ENCODE results near the gene ZIK1. TPM values are rescaled to one million over a fixed set of nuclear protein-coding genes. Genes with fewer than 3 reads are reported as not detected.

Gene ZIK1
- total RNA-seq, 1 donor from 2014 or later, result 4.0 TPM

- no peak for DNase-seq (ENCODE audit: low spot score)
- Mint-ChIP-seq H3K9me3 (peaks cover 89% of the 10 kb centered on the region), H3K27ac (no peak overlapping the region), H3K36me3 (ENCODE audit: low read depth) (peaks cover 61% of the 10 kb centered on the region), H3K4me3 (no peak overlapping the region), H3K27me3 (ENCODE audit: insufficient read depth) (no peaks in the 10 kb centered on the region), H3K4me1 (ENCODE audit: low read depth) (peaks cover 3% of the 10 kb centered on the region)
- intact Hi-C loops (cut with micrococcal nuclease), result no loop called here
Measured at GRCh38 chr19:57572415-57572947, 11.5 kb upstream of the ZIK1 start.

- H3K9me3 Mint-ChIP-seq, result peaks cover 80% of the 10 kb centered on the region
- H3K27ac Mint-ChIP-seq, result no peak overlapping the region
- peaks cover 16% of the 10 kb centered on the region for H3K4me1 Mint-ChIP-seq (ENCODE audit: low read depth)
- peaks cover 58% of the 10 kb centered on the region for H3K36me3 Mint-ChIP-seq (ENCODE audit: low read depth)
- H3K27me3 Mint-ChIP-seq (ENCODE audit: insufficient read depth), result no peaks in the 10 kb centered on the region
- peak overlapping the region; percentile 29 for H3K4me3 Mint-ChIP-seq
- intact Hi-C loops (cut with micrococcal nuclease), result no loop called here
- DNase-seq (ENCODE audit: low spot score), result no peak
Measured at GRCh38 chr19:57576661-57577060, 7.3 kb upstream of the ZIK1 start.

- H3K36me3 Mint-ChIP-seq (ENCODE audit: low read depth), result peaks cover 40% of the 10 kb centered on the region
- intact Hi-C loops (cut with micrococcal nuclease), result loop anchor here (1.0 to 2.0 kb wide), 21 partner anchors 19 to 1438 kb away; partner anchors contain the start of genes TRAPPC2B, ZNF134, ZNF17 and ZNF211
Measured at GRCh38 chr19:57578487-57579205, 5.3 kb upstream of the ZIK1 start, which contains the start of gene ZNF416. Gene ZNF416, minus strand, starts transcription at chr19:57578911. Its CDS starts 207 bp downstream, at chr19:57578704.

GRCh38 chr19:57583104-57583520 lies 833 bp upstream of the ZIK1 start:
- Mint-ChIP-seq H3K27me3 (ENCODE audit: insufficient read depth) (no peaks in the 10 kb centered on the region), H3K4me1 (ENCODE audit: low read depth) (peaks cover 23% of the 10 kb centered on the region), H3K4me3 (peak overlapping the region; percentile 92), H3K27ac (no peak overlapping the region), H3K36me3 (ENCODE audit: low read depth) (peaks cover 25% of the 10 kb centered on the region), H3K9me3 (peaks cover 62% of the 10 kb centered on the region)
- intact Hi-C loops (cut with micrococcal nuclease), result no loop called here
- DNase-seq (ENCODE audit: low spot score), result no peak

More at GRCh38 chr19:57578487-57579205, 5.3 kb upstream of the ZIK1 start, which contains the start of gene ZNF416:
- peak; percentile 94 for DNase-seq (ENCODE audit: low spot score)
- peaks cover 68% of the 10 kb centered on the region for H3K9me3 Mint-ChIP-seq
- H3K27ac Mint-ChIP-seq, result peak within 1 kb of the TSS; percentile 74
- H3K4me3 Mint-ChIP-seq, result peak within 1 kb of the TSS; percentile 80
- H3K27me3 Mint-ChIP-seq (ENCODE audit: insufficient read depth), result no peaks in the 10 kb centered on the region
- peaks cover 18% of the 10 kb centered on the region for H3K4me1 Mint-ChIP-seq (ENCODE audit: low read depth)

- no peak for DNase-seq (ENCODE audit: low spot score)
- H3K4me3 Mint-ChIP-seq, result no peak overlapping the region
- peaks cover 16% of the 10 kb centered on the region for H3K4me1 Mint-ChIP-seq (ENCODE audit: low read depth)
- no peaks in the 10 kb centered on the region for H3K27me3 Mint-ChIP-seq (ENCODE audit: insufficient read depth)
- H3K9me3 Mint-ChIP-seq, result peaks cover 77% of the 10 kb centered on the region
- intact Hi-C loops (cut with micrococcal nuclease), result no loop called here
- no peak overlapping the region for H3K27ac Mint-ChIP-seq
- H3K36me3 Mint-ChIP-seq (ENCODE audit: low read depth), result peaks cover 59% of the 10 kb centered on the region
Measured at GRCh38 chr19:57587529-57587928, 3.6 kb downstream of the ZIK1 start.

GRCh38 chr19:57599377-57599760 lies 15.4 kb downstream of the ZIK1 start:
- DNase-seq (ENCODE audit: low spot score), result no peak
- H3K27ac Mint-ChIP-seq, result peak overlapping the region; percentile 58
- no peaks in the 10 kb centered on the region for H3K27me3 Mint-ChIP-seq (ENCODE audit: insufficient read depth)
- peaks cover 61% of the 10 kb centered on the region for H3K9me3 Mint-ChIP-seq
- H3K4me3 Mint-ChIP-seq, result peak overlapping the region; percentile 85
- H3K36me3 Mint-ChIP-seq (ENCODE audit: low read depth), result peaks cover 29% of the 10 kb centered on the region
- H3K4me1 Mint-ChIP-seq (ENCODE audit: low read depth), result peaks cover 16% of the 10 kb centered on the region
- intact Hi-C loops (cut with micrococcal nuclease), result loop anchor here (1.0 kb wide), 4 partner anchors 15 to 40 kb away; partner anchors contain the start of genes ZNF134, ZNF211 and ZNF550

- H3K27ac Mint-ChIP-seq, result peak within 1 kb of the TSS; percentile 58
- peak within 1 kb of the TSS; percentile 85 for H3K4me3 Mint-ChIP-seq
- intact Hi-C loops (cut with micrococcal nuclease), result loop anchor here (1.0 kb wide), 4 partner anchors 14 to 41 kb away; partner anchors contain the start of genes ZNF134, ZNF211 and ZNF550
- H3K36me3 Mint-ChIP-seq (ENCODE audit: low read depth), result peaks cover 34% of the 10 kb centered on the region
- H3K4me1 Mint-ChIP-seq (ENCODE audit: low read depth), result peaks cover 16% of the 10 kb centered on the region
- no peaks in the 10 kb centered on the region for H3K27me3 Mint-ChIP-seq (ENCODE audit: insufficient read depth)
- H3K9me3 Mint-ChIP-seq, result peaks cover 61% of the 10 kb centered on the region
- peak; percentile 78 for DNase-seq (ENCODE audit: low spot score)
Measured at GRCh38 chr19:57599761-57600383, 15.9 kb downstream of the ZIK1 start, which contains the start of gene ZNF530. Gene ZNF530, plus strand, starts transcription at chr19:57599885. Its CDS starts 4,461 bp downstream, at chr19:57604346.

- DNase-seq (ENCODE audit: low spot score), result no peak
- Mint-ChIP-seq H3K4me1 (ENCODE audit: low read depth) (no peaks in the 10 kb centered on the region), H3K4me3 (no peak overlapping the region), H3K27me3 (ENCODE audit: insufficient read depth) (no peaks in the 10 kb centered on the region), H3K27ac (no peak overlapping the region), H3K36me3 (ENCODE audit: low read depth) (peaks cover 53% of the 10 kb centered on the region), H3K9me3 (peaks cover 76% of the 10 kb centered on the region)
- intact Hi-C loops (cut with micrococcal nuclease), result no loop called here
Measured at GRCh38 chr19:57606931-57607330, 23.0 kb downstream of the ZIK1 start.

GRCh38 chr19:57611113-57611512 lies 27.2 kb downstream of the ZIK1 start:
- H3K4me3 Mint-ChIP-seq, result no peak overlapping the region
- H3K27ac Mint-ChIP-seq, result no peak overlapping the region
- H3K4me1 Mint-ChIP-seq (ENCODE audit: low read depth), result peaks cover 11% of the 10 kb centered on the region
- peaks cover 74% of the 10 kb centered on the region for H3K9me3 Mint-ChIP-seq
- DNase-seq (ENCODE audit: low spot score), result no peak
- intact Hi-C loops (cut with micrococcal nuclease), result loop anchor here (10.0 kb wide), 1 partner anchor 544 kb away; the partner anchor contains the start of gene ZNF329
- H3K27me3 Mint-ChIP-seq (ENCODE audit: insufficient read depth), result no peaks in the 10 kb centered on the region
- H3K36me3 Mint-ChIP-seq (ENCODE audit: low read depth), result peaks cover 36% of the 10 kb centered on the region

- peak within 1 kb of the TSS; percentile 78 for H3K27ac Mint-ChIP-seq
- DNase-seq (ENCODE audit: low spot score), result peak; percentile 84
- peaks cover 11% of the 10 kb centered on the region for H3K4me1 Mint-ChIP-seq (ENCODE audit: low read depth)
- H3K9me3 Mint-ChIP-seq, result peaks cover 71% of the 10 kb centered on the region
- H3K36me3 Mint-ChIP-seq (ENCODE audit: low read depth), result peaks cover 42% of the 10 kb centered on the region
- no peaks in the 10 kb centered on the region for H3K27me3 Mint-ChIP-seq (ENCODE audit: insufficient read depth)
- intact Hi-C loops (cut with micrococcal nuclease), result loop anchor here (1.0 to 10.0 kb wide), 12 partner anchors 15 to 541 kb away; partner anchors contain the start of genes ZNF17, ZNF211, ZNF329 and ZNF417
- peak within 1 kb of the TSS; percentile 90 for H3K4me3 Mint-ChIP-seq
Measured at GRCh38 chr19:57613941-57614743, 30.2 kb downstream of the ZIK1 start, which contains the start of gene ZNF134. Gene ZNF134, plus strand, starts transcription at chr19:57614242. Its CDS starts 5,227 bp downstream, at chr19:57619469.

- Mint-ChIP-seq H3K4me1 (ENCODE audit: low read depth) (peaks cover 11% of the 10 kb centered on the region), H3K27me3 (ENCODE audit: insufficient read depth) (no peaks in the 10 kb centered on the region), H3K27ac (peak overlapping the region; percentile 72), H3K4me3 (peak overlapping the region; percentile 90), H3K36me3 (ENCODE audit: low read depth) (peaks cover 54% of the 10 kb centered on the region), H3K9me3 (peaks cover 83% of the 10 kb centered on the region)
- intact Hi-C loops (cut with micrococcal nuclease), result loop anchor here (10.0 kb wide), 1 partner anchor 539 kb away; the partner anchor contains the start of gene ZNF329
- no peak for DNase-seq (ENCODE audit: low spot score)
Measured at GRCh38 chr19:57615346-57615745, 31.4 kb downstream of the ZIK1 start.
